Measurements from ENCODE around the gene TNS3.
A peak's percentile ranks its signal among the peaks of the same experiment; 100 is the strongest.

Gene TNS3

DNA sequence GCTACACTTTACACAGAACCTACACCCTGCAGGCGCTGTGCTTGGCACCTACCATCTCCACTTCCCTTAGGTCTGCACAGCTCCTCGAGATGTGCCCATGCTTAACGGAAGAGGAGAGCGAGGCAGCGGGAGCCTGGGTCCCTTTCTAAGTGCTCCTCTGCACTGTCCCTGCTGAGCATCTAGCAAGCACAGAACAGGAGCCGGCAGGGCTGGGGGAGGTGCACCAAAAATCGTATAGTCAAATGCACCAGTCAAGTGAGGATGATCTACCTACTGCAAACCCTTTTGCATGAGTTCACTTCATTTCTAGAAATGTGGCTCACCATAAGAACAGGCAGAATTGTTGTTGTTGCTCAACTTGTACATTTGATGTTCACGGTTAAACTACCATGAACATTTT is 267.7 kb downstream of the TNS3 start:
- no peak overlapping the region for H3K4me3 Mint-ChIP-seq
- peaks cover 6% of the 10 kb centered on the region for H3K4me1 Mint-ChIP-seq
- H3K27me3 Mint-ChIP-seq, result peaks cover 22% of the 10 kb centered on the region
- no peak overlapping the region for H3K27ac Mint-ChIP-seq
- DNase-seq, result no peak
- peaks cover 6 to 12% of the 10 kb centered on the region in 2 donors for H3K9me3 Mint-ChIP-seq
- peak; percentile 38 for ATAC-seq

DNA sequence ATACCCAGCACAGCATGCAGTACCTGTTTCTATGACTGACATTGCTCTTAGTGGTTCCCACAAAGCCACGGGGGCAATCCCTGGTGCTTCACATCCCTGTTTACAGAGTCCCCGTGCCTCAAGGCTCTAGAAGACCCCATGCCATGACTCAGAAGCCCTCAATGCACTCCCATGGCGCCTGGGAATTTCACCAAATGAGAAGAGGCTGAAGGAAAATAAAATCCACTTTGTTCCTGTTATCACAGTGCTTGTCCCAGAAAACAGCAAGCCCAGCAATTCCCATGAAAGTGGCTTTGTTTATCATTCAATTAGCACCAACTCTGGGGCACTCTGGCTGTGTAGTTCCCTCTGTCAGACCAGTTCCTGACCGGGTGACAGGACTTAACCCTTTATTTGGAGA is 268.3 kb downstream of the TNS3 start:
- Mint-ChIP-seq H3K9me3 (peaks cover 11 to 17% of the 10 kb centered on the region in 2 donors), H3K27ac (no peak overlapping the region), H3K4me3 (no peak overlapping the region), H3K27me3 (peaks cover 22% of the 10 kb centered on the region), H3K4me1 (peaks cover 6% of the 10 kb centered on the region)
- ATAC-seq, result no peak
- DNase-seq, result no peak

DNA sequence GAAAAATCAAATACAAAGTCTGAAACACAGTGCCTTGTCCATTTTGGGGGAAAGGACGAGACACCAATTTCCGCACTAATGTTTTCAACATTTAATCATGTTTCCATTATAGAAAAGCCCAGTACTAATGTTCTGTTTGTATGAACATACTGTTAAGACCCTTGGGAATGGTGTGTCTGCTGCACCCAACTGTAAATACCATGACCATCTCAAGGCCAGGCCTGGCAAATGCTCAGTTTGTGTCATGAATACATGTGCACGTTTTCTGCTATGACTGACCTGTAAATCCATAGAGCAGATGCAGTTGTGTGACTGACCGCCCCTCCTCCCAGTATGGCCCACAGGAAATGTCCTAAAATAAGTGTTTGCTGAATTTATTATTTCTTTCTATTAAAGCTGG is 270.0 kb downstream of the TNS3 start:
- H3K27ac Mint-ChIP-seq, result no peak overlapping the region
- no peak for DNase-seq
- H3K9me3 Mint-ChIP-seq, result peaks cover 8 to 13% of the 10 kb centered on the region in 2 donors
- H3K4me1 Mint-ChIP-seq, result no peaks in the 10 kb centered on the region
- H3K27me3 Mint-ChIP-seq, result peaks cover 22% of the 10 kb centered on the region
- H3K4me3 Mint-ChIP-seq, result no peak overlapping the region
- no peak for ATAC-seq

DNA sequence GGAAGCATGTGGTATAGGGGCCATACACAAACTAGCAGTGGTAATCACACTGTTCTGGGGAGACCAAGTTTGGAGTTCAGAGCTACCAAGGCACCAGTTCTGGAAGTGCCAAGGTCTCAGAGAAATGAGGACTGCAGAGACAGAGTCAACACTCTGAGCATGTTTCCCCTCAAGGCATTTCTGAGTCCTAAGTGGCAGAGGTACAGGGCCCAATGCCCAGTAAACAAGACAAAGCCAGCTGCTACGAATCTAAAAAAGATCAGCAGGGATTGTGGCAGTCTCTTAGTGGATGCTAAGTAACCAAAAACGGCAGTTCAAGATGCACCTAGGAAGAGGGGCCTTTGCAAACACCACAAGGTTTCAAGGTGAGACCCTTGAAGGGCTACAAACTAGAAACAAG is 271.9 kb downstream of the TNS3 start:
- Mint-ChIP-seq H3K27ac (no peak overlapping the region), H3K9me3 (peaks cover 8 to 13% of the 10 kb centered on the region in 2 donors), H3K4me1 (no peaks in the 10 kb centered on the region), H3K4me3 (no peak overlapping the region), H3K27me3 (peaks cover 14% of the 10 kb centered on the region)
- no peak for ATAC-seq
- no peak for DNase-seq

- H3K27ac Mint-ChIP-seq, result no peak overlapping the region
- no peaks in the 10 kb centered on the region for H3K4me1 Mint-ChIP-seq
- DNase-seq (no peak), ATAC-seq (no peak)
- H3K27me3 Mint-ChIP-seq, result peaks cover 6% of the 10 kb centered on the region
- peaks cover 8 to 13% of the 10 kb centered on the region in 2 donors for H3K9me3 Mint-ChIP-seq
- no peak overlapping the region for H3K4me3 Mint-ChIP-seq
Measured at GRCh38 chr7:47308808-47309207, 273.1 kb downstream of the TNS3 start.

DNA sequence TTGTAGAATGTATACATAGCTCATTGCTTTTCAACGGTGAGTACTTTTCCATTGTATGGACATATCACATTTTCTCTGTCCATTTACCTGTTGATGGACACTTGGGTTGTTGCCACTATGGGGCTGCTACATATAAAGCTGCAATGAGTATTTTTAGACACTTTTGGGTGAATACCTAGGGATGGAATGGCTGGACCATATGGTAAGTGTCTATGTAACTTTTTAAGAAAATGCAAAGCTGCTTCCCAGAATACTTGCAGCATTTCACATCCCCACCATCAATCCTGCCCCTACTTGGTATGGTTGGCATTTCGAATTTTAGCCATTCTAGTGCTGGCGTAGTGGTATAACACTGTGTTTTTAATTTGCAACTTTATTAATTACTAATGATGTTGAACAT is 274.6 kb downstream of the TNS3 start:
- H3K4me3 Mint-ChIP-seq, result no peak overlapping the region
- peaks cover 8 to 13% of the 10 kb centered on the region in 2 donors for H3K9me3 Mint-ChIP-seq
- no peak for ATAC-seq
- DNase-seq, result no peak
- no peak overlapping the region for H3K27ac Mint-ChIP-seq
- no peaks in the 10 kb centered on the region for H3K27me3 Mint-ChIP-seq
- H3K4me1 Mint-ChIP-seq, result no peaks in the 10 kb centered on the region

GRCh38 chr7:47304727-47305719 is 276.9 kb downstream of the TNS3 start:
- Mint-ChIP-seq H3K27ac (peak overlapping the region in 1 of 2 donors; percentile 59), H3K9me3 (peaks cover 8 to 13% of the 10 kb centered on the region in 2 donors), H3K27me3 (no peaks in the 10 kb centered on the region), H3K4me3 (no peak overlapping the region), H3K4me1 (no peaks in the 10 kb centered on the region)
- no peak for ATAC-seq
- no peak for DNase-seq

DNA sequence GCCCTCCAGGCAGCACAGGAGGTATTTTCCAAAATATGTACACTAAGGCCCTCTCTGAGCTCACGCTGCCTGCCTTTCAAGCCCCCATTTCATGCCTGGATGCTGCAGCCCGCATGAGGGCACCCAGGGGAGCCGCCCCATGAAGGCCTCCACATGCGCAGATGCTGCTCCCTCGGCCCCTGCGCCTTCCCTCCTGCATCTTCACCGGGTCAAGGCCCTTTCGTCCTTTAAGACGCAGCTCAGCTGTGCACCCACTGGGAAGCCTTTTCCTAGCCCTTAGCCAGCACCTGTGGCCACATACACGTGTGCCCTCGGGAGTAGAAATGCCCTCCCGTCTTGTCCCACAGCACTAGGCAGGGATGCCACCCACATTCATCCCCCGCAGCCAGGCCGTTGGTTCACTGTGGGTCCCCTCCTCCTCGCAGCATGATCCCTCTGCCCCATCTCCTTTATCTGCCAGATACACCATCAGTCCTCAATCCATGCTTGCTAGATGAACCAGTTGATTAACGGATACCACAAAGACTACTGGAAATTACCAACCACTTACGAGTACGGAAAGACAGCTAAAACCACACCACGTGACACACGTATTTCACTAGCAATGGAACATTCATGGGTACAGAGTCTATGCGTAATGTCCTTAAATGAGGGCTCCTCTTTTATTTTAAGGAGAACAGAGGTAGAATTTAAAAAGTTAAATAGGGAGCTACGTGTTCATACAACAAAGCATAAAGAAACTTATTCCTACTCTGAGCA is 278.0 kb downstream of the TNS3 start:
- H3K4me3 Mint-ChIP-seq, result no peak overlapping the region
- no peaks in the 10 kb centered on the region for H3K27me3 Mint-ChIP-seq
- H3K4me1 Mint-ChIP-seq, result no peaks in the 10 kb centered on the region
- H3K9me3 Mint-ChIP-seq, result peaks cover 6% of the 10 kb centered on the region in 2 donors
- ATAC-seq (no peak), DNase-seq (no peak)
- no peak overlapping the region for H3K27ac Mint-ChIP-seq

- Mint-ChIP-seq H3K27me3 (no peaks in the 10 kb centered on the region), H3K9me3 (no peaks in the 10 kb centered on the region), H3K27ac (no peak overlapping the region), H3K4me3 (no peak overlapping the region), H3K4me1 (no peaks in the 10 kb centered on the region)
- DNase-seq, result no peak
- ATAC-seq, result no peak
Measured at GRCh38 chr7:47303014-47303694, 278.8 kb downstream of the TNS3 start.

DNA sequence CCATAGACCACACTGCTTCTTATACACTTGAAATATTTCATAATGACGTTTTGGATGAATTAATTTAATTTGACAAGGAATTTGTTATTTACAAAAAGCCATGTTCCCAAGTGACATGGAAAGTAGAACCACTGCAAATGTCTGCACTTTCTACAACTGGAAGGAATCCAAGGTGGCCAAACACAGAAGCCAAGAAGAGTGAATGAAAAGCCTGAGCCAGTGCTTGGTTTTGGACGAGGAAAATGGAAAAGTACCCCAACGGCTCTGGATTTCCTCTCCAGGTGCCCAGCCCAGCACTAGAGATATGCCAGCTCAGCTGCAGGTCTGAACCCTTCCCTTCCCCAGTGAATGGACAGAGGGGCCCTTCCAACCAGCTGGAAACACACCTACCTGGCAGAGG is 279.4 kb downstream of the TNS3 start:
- ATAC-seq, result no peak
- H3K4me3 Mint-ChIP-seq, result no peak overlapping the region
- no peaks in the 10 kb centered on the region for H3K9me3 Mint-ChIP-seq
- no peaks in the 10 kb centered on the region for H3K4me1 Mint-ChIP-seq
- H3K27me3 Mint-ChIP-seq, result no peaks in the 10 kb centered on the region
- DNase-seq, result no peak
- H3K27ac Mint-ChIP-seq, result no peak overlapping the region

DNA sequence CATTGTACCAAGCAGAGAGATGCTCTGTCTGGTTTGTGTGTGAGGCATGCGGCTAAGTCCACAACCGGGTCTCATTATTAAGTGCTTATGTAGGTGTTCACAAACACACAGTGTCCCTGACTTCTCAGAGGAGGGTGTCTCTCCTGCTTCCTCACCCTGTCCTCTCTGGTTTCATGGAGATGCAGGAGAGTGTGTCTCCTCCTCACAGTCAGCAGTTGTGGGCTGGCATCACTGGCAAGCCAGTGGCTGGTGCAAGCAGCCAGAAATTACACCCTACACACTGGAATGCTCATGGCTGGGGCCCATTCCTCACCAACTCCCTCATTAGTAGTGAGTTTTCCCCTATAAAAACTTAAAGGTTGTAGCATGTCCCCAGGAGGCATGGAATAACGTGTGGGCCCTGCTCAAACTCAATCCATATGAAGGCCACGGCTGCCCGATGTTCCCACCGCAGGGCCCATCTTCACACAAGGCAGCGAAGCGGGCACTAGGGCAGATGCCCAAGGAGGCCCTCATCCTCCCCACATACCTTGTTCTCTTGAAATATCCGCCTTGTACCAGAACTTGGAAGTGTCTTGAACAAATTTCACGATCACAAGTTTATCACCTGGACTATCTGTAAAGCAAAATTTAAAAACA is 280.1 kb downstream of the TNS3 start:
- DNase-seq (no peak), ATAC-seq (no peak)
- Mint-ChIP-seq H3K9me3 (no peaks in the 10 kb centered on the region), H3K4me1 (no peaks in the 10 kb centered on the region), H3K27ac (no peak overlapping the region), H3K4me3 (no peak overlapping the region), H3K27me3 (no peaks in the 10 kb centered on the region)

DNA sequence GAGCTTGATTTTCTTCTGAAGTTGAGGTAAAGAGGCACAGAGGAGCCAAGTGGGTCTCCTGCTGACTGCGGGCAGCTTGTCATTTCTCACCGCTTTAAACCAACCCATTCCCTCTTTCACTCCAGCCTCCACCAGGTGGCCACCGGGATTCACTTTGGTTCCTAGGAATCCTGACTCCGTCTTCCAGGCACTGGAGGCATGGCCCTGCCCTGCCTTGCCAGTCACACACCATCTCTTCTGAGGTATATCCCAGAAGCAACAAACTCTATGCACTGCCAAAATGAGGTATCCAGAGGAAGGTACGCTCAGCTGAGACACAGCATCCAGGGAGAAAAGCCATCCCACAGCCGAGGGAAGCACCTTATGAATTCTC is 280.8 kb downstream of the TNS3 start:
- H3K4me1 Mint-ChIP-seq, result no peaks in the 10 kb centered on the region
- no peaks in the 10 kb centered on the region for H3K9me3 Mint-ChIP-seq

GRCh38 chr7:47300472-47301104 is 281.3 kb downstream of the TNS3 start:
- H3K9me3 Mint-ChIP-seq, result no peaks in the 10 kb centered on the region
- H3K27ac Mint-ChIP-seq, result no peak overlapping the region
- no peaks in the 10 kb centered on the region for H3K4me1 Mint-ChIP-seq
- ATAC-seq (peak; percentile 18), DNase-seq (no peak)
- H3K4me3 Mint-ChIP-seq, result no peak overlapping the region
- peaks cover 5% of the 10 kb centered on the region for H3K27me3 Mint-ChIP-seq

More for the DNA sequence above, 280.8 kb downstream of the TNS3 start:
- Mint-ChIP-seq H3K27me3 (no peaks in the 10 kb centered on the region), H3K4me3 (no peak overlapping the region), H3K27ac (no peak overlapping the region)
- no peak for ATAC-seq
- DNase-seq, result no peak

DNA sequence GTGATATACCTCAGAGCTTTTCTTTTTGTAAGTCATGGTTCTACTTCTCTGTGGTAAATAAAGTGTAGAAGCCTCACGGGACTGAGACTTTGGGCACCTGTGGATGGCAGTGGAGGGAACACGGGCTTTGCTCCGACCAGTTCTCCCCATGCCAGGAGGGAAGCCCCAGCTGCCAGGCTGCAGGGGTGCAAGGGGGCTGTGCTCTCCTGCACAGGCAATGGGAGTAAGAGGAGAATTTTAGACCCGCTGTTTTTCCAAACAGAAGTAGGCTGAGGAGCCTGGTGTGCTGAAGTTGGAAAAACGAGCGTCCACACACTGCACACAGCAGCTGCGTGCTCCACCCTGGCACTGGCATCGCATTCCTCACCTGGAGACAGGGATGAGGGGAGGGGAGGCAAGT is 282.4 kb downstream of the TNS3 start:
- H3K27ac Mint-ChIP-seq, result no peak overlapping the region
- no peak overlapping the region for H3K4me3 Mint-ChIP-seq
- H3K9me3 Mint-ChIP-seq, result no peaks in the 10 kb centered on the region
- no peaks in the 10 kb centered on the region for H3K4me1 Mint-ChIP-seq
- ATAC-seq (no peak), DNase-seq (no peak)
- H3K27me3 Mint-ChIP-seq, result peaks cover 9% of the 10 kb centered on the region

GRCh38 chr7:47298636-47299035 is 283.3 kb downstream of the TNS3 start:
- no peak overlapping the region for H3K27ac Mint-ChIP-seq

More at GRCh38 chr7:47298636-47299035, 283.3 kb downstream of the TNS3 start:
- H3K27me3 Mint-ChIP-seq, result peaks cover 9% of the 10 kb centered on the region
- no peaks in the 10 kb centered on the region for H3K9me3 Mint-ChIP-seq
- DNase-seq (no peak), ATAC-seq (no peak)
- H3K4me3 Mint-ChIP-seq, result no peak overlapping the region
- H3K4me1 Mint-ChIP-seq, result no peaks in the 10 kb centered on the region

Measured in stimulated activated naive CD8-positive, alpha-beta T cell treated with anti-CD3 and anti-CD28 coated beads, Interleukin-15, amount 100 ng/mL, for 72 hours (primary cell).